NB4 (cell line): ENCODE data around the gene TMEM204.

ENCODE experiments used
- CTCF ChIP-seq: IDR thresholded peaks from one replicate; pipeline ENCODE4 v1.5.1; 2012; ENCODE audit warnings: low read depth, low read length
- MAX ChIP-seq: IDR thresholded peaks from 2 replicates; pipeline ENCODE4 v1.6.1; 2011; ENCODE audit warnings: low read depth, low read length
- MYC ChIP-seq: IDR thresholded peaks from 2 replicates; pipeline ENCODE4 v1.6.1; 2011; ENCODE audit warnings: low read depth, low read length
- POLR2A ChIP-seq: IDR thresholded peaks from 2 replicates; pipeline ENCODE4 v1.6.1; 2011; ENCODE audit warnings: mild to moderate bottlenecking; ENCODE audit not compliant: insufficient read length; ENCODE audit errors: extremely low read depth

- no peak for TF ChIP-seq CTCF
- TF ChIP-seq POLR2A, result no peak
- no peak for TF ChIP-seq MAX
- TF ChIP-seq MYC, result no peak
Measured at GRCh38 chr16:1530883-1531637, 2.4 kb upstream of the TMEM204 start.
